Lower leg skin (tissue), 4 donors: Measurements from ENCODE around the gene FN3K. TPM values are rescaled to one million over a fixed set of nuclear protein-coding genes. Genes with fewer than 3 reads are reported as not detected.

Experiments used
- DNase-seq, 2 donors: peaks; one replicate each; pipeline ENCODE4 v3.0.0-alpha.2; 2019; ENCODE audit warnings: low spot score in 2 of 2
- H3K4me3 ChIP-seq: fragments of 200-600 bp; sonication (generic); 2 replicates; pipeline ENCODE4 v1.5.1; 2017; ENCODE audit warnings: mild to moderate bottlenecking, low read depth; ENCODE audit not compliant: poor library complexity, severe bottlenecking
- POLR2A ChIP-seq, 2 donors: fragments of 450-650 bp; IDR thresholded peaks; one replicate each; pipeline ENCODE4 v1.6.1; 2016 to 2017; ENCODE audit warnings: antibody characterized with exemption in 2 of 2, mild to moderate bottlenecking in 1 of 2, moderate library complexity in 1 of 2
- WGBS, 2 donors: methylation state at CpG; one replicate each; pipeline ENCODE4 v1.1.5; 2018; 5-methylcytosine and 5-hydroxymethylcytosine counted together
- intact Hi-C: fragments of 100-400 bp; cut with DNase I; formaldehyde crosslinking; loops from one replicate; pipeline ENCODE4 v1.15.0; 2023; ENCODE audit warnings: low total_unique reads
- total RNA-seq, 4 donors: library from RNA; depleted of rRNA; stranded (reverse); fragments of >200 nt; gene quantifications; one replicate each; pipeline ENCODE4 v1.1.0, GENCODE V29; 2016
- TF ChIP-seq, protein P1 (sequence below), 3 donors: fragments of 450-650 bp; IDR thresholded peaks; one replicate each; pipeline ENCODE4 v1.5.1; 2016; ENCODE audit warnings: antibody characterized with exemption in 3 of 3, mild to moderate bottlenecking in 3 of 3, moderate library complexity in 2 of 3

Gene FN3K
- total RNA-seq, 4 donors from 2014 or later = 1.4 to 4.8 (median 3.3) TPM

DNA sequence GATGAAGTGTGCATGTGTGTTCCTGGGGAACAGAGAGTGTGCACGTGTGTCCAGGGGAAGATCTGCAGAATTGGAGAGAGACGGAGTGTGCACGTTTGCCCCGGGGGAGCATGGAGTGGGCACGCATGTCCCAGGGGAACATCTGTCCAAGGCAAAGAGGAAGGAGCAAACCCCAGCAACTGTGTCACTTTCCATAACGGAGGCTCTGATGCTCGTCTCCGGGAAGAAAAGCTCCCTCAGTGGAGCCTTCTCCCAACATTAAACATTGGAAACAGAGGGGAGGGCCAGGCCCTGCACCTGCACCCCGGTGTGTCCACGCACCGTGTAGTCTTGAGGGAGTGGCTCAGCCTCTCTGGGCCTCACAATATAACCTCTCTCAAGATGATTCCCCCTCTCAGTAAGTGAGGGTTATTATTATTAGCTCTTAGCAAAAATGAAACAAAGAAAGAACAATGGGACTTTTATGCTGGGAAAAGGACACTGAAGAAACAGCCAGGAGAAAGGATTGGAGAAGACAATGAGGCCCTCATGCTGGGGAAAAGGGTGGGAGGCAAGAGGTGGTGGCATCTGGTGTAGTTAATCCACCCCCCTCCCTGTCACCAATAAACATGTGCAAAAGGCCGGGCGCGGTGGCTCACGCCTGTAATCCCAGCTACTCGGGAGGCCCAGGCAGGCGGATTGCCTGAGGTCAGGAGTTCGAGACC lies 44.5 kb upstream of the FN3K start:
- WGBS, 2 donors = 82 to 84% methylated on average over 18 of the region's 18 CpGs
- intact Hi-C loops = no loop called here
- no peak overlapping the region for H3K4me3 ChIP-seq
- TF ChIP-seq, protein P1, sequence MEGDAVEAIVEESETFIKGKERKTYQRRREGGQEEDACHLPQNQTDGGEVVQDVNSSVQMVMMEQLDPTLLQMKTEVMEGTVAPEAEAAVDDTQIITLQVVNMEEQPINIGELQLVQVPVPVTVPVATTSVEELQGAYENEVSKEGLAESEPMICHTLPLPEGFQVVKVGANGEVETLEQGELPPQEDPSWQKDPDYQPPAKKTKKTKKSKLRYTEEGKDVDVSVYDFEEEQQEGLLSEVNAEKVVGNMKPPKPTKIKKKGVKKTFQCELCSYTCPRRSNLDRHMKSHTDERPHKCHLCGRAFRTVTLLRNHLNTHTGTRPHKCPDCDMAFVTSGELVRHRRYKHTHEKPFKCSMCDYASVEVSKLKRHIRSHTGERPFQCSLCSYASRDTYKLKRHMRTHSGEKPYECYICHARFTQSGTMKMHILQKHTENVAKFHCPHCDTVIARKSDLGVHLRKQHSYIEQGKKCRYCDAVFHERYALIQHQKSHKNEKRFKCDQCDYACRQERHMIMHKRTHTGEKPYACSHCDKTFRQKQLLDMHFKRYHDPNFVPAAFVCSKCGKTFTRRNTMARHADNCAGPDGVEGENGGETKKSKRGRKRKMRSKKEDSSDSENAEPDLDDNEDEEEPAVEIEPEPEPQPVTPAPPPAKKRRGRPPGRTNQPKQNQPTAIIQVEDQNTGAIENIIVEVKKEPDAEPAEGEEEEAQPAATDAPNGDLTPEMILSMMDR (IDR thresholded peaks at IDR 0.05) = no peak
- no peak for TF ChIP-seq POLR2A (IDR thresholded peaks at IDR 0.05)
- no peak for DNase-seq

- intact Hi-C loops = no loop called here
- no peak for DNase-seq
- no peak for TF ChIP-seq POLR2A (IDR thresholded peaks at IDR 0.05)
- TF ChIP-seq, protein P1 (IDR thresholded peaks at IDR 0.05) = no peak
- no peak overlapping the region for H3K4me3 ChIP-seq
- 94 to 97% methylated on average over 11 to 14 of the region's 17 CpGs for WGBS, 2 donors
These were observed 43.7 kb upstream of the FN3K start for GRCh38 chr17:82691714-82692113.

DNA sequence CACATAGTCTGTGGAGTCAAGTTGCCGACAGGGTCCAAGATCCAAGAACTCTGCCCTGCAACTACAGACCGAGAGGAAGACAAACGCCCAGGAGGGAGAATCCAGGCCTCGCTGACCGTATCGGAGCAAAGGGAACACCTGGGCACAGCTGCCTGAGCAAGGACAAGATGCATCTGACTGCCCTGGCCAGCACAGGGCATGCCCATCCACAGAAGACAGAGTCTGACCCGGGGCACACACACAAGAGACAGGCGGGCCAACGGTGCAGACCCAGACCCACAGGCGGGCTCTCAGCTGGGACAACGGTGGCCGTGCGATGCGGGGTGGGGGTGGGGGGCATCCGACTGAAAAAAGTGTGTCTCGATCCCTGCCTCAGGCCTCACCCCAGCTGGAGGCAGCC lies 43.1 kb upstream of the FN3K start:
- whole genome bisulfite sequencing, 2 donors = 91 to 95% methylated on average over 13 to 16 of the region's 16 CpGs
- H3K4me3 ChIP-seq = no peak overlapping the region
- DNase-seq = no peak
- TF ChIP-seq, protein P1 (IDR thresholded peaks at IDR 0.05) = no peak
- TF ChIP-seq POLR2A (IDR thresholded peaks at IDR 0.05) = no peak
- intact Hi-C loops = no loop called here

DNA sequence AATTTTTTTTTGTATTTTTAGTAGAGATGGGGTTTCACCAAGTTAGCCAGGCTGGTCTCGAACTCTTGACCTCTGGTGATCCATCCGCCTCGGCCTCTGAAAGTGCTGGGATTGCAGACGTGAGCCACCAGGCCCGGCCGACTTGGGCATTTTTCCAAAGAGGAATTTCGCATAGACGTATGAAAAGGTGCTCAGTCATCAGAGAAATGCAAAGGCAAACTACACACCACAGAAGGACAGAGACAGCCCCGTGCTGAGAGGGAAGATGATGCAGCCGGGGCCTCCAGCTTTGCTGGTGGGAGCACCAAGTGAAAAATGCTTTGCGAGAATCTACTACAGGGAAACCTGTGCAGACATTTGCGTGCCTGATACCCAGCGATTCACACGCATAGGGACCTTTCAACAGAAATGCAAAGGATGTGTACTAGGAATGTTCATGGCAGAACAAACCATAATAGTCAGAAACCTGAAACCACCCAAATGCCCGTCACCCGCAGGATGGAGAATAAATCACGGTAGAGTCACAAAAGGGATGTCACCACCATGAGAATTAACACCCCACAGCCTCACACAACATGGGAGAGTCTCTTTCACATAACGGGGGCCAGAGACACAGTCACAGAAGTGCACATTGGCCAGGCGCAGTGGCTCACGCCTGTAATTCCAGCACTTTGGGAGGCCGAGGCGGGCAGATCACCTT lies 42.1 kb upstream of the FN3K start:
- DNase-seq = no peak
- TF ChIP-seq, protein P1 (IDR thresholded peaks at IDR 0.05) = no peak
- no peak for TF ChIP-seq POLR2A (IDR thresholded peaks at IDR 0.05)
- intact Hi-C loops = no loop called here
- 91 to 93% methylated on average over 22 of the region's 22 CpGs for WGBS, 2 donors
- H3K4me3 ChIP-seq = no peak overlapping the region

GRCh38 chr17:82694647-82695046 lies 40.8 kb upstream of the FN3K start:
- no peak overlapping the region for H3K4me3 ChIP-seq
- WGBS, 2 donors = 60 to 82% methylated on average over 2 of the region's 2 CpGs
- no peak for TF ChIP-seq POLR2A (IDR thresholded peaks at IDR 0.05)
- TF ChIP-seq, protein P1 (IDR thresholded peaks at IDR 0.05) = no peak
- no peak for DNase-seq
- intact Hi-C loops = no loop called here
